Measurements from ENCODE around the gene NKAIN2.

Gene NKAIN2

GRCh38 chr6:124812067-124812466, 1008.4 kb downstream of the NKAIN2 start:
- Histone ChIP-seq H3F3A (ENCODE audit: insufficient read depth) (no peaks in the 10 kb centered on the region), H3K79me2 (ENCODE audit: insufficient read depth, low read length) (no peaks in the 10 kb centered on the region), H3K27me3 (ENCODE audit: low read length) (no peaks in the 10 kb centered on the region), H3K9me2 (replicated peaks; ENCODE audit: insufficient read depth, low read length) (no peaks in the 10 kb centered on the region), H3K4me2 (ENCODE audit: low read depth, low read length, poor library complexity, severe bottlenecking) (no peak overlapping the region), H3K4me3 (ENCODE audit: insufficient read depth, low read length, poor library complexity, severe bottlenecking) (no peak overlapping the region), H3K36me3 (ENCODE audit: low read length) (no peaks in the 10 kb centered on the region), H4K20me1 (ENCODE audit: low read depth, low read length) (no peaks in the 10 kb centered on the region), H2AFZ (ENCODE audit: low read depth, low read length, severe bottlenecking) (no peak overlapping the region), H3K9ac (ENCODE audit: low read length) (no peak overlapping the region), H3K27ac (ENCODE audit: low read depth, low read length) (no peak overlapping the region), H3K9me3 (ENCODE audit: insufficient read depth, low read length) (no peaks in the 10 kb centered on the region)
- no peak for TF ChIP-seq EZH2phosphoT487 (conservative IDR thresholded peaks at IDR 0.05; ENCODE audit: low read length)
- TF ChIP-seq, protein P1, sequence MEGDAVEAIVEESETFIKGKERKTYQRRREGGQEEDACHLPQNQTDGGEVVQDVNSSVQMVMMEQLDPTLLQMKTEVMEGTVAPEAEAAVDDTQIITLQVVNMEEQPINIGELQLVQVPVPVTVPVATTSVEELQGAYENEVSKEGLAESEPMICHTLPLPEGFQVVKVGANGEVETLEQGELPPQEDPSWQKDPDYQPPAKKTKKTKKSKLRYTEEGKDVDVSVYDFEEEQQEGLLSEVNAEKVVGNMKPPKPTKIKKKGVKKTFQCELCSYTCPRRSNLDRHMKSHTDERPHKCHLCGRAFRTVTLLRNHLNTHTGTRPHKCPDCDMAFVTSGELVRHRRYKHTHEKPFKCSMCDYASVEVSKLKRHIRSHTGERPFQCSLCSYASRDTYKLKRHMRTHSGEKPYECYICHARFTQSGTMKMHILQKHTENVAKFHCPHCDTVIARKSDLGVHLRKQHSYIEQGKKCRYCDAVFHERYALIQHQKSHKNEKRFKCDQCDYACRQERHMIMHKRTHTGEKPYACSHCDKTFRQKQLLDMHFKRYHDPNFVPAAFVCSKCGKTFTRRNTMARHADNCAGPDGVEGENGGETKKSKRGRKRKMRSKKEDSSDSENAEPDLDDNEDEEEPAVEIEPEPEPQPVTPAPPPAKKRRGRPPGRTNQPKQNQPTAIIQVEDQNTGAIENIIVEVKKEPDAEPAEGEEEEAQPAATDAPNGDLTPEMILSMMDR (IDR thresholded peaks at IDR 0.05; ENCODE audit: insufficient read depth, low read length, poor library complexity, severe bottlenecking): no peak

DNA sequence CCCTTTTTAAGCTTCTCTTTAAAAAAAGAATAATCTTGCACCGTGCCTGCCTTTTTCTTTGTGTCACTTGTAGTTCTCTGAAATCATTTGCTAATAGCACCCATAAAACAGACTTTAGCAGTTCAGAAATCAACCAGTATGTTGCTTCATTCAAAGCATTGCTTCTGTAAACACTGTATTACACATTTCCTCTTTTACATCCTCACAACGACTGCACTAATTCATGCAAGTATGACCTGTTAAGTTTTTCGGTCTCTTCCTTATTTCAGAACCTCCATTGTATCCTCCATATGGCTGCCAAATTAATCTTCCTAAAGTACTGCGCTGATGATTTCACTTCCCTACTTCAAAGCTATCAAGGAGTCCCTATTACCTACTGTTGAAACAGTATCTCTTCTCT, 1015.7 kb downstream of the NKAIN2 start:
- Histone ChIP-seq H3K4me3 (ENCODE audit: insufficient read depth, low read length, poor library complexity, severe bottlenecking) (no peak overlapping the region), H3K9ac (ENCODE audit: low read length) (no peak overlapping the region), H3K27me3 (ENCODE audit: low read length) (no peaks in the 10 kb centered on the region), H3K79me2 (ENCODE audit: insufficient read depth, low read length) (no peaks in the 10 kb centered on the region), H3K27ac (ENCODE audit: low read depth, low read length) (no peak overlapping the region), H4K20me1 (ENCODE audit: low read depth, low read length) (no peaks in the 10 kb centered on the region), H3K9me2 (replicated peaks; ENCODE audit: insufficient read depth, low read length) (no peaks in the 10 kb centered on the region), H2AFZ (ENCODE audit: low read depth, low read length, severe bottlenecking) (no peak overlapping the region), H3K36me3 (ENCODE audit: low read length) (no peaks in the 10 kb centered on the region), H3F3A (ENCODE audit: insufficient read depth) (no peaks in the 10 kb centered on the region), H3K9me3 (ENCODE audit: insufficient read depth, low read length) (no peaks in the 10 kb centered on the region), H3K4me2 (ENCODE audit: low read depth, low read length, poor library complexity, severe bottlenecking) (no peak overlapping the region)
- TF ChIP-seq, protein P1 (IDR thresholded peaks at IDR 0.05; ENCODE audit: insufficient read depth, low read length, poor library complexity, severe bottlenecking): no peak
- TF ChIP-seq EZH2phosphoT487 (conservative IDR thresholded peaks at IDR 0.05; ENCODE audit: low read length): no peak

- no peak overlapping the region for H3K4me2 ChIP-seq (ENCODE audit: low read depth, low read length, poor library complexity, severe bottlenecking)
- H3K9me3 ChIP-seq (ENCODE audit: insufficient read depth, low read length): no peaks in the 10 kb centered on the region
- H3K36me3 ChIP-seq (ENCODE audit: low read length): no peaks in the 10 kb centered on the region
- no peaks in the 10 kb centered on the region for H3F3A ChIP-seq (ENCODE audit: insufficient read depth)
- no peaks in the 10 kb centered on the region for H3K79me2 ChIP-seq (ENCODE audit: insufficient read depth, low read length)
- H3K27ac ChIP-seq (ENCODE audit: low read depth, low read length): no peak overlapping the region
- no peak overlapping the region for H3K9ac ChIP-seq (ENCODE audit: low read length)
- no peaks in the 10 kb centered on the region for H3K27me3 ChIP-seq (ENCODE audit: low read length)
- no peaks in the 10 kb centered on the region for H4K20me1 ChIP-seq (ENCODE audit: low read depth, low read length)
- H3K4me3 ChIP-seq (ENCODE audit: insufficient read depth, low read length, poor library complexity, severe bottlenecking): no peak overlapping the region
- H3K9me2 ChIP-seq (replicated peaks; ENCODE audit: insufficient read depth, low read length): no peaks in the 10 kb centered on the region
- no peak overlapping the region for H2AFZ ChIP-seq (ENCODE audit: low read depth, low read length, severe bottlenecking)
- TF ChIP-seq, protein P1 (IDR thresholded peaks at IDR 0.05; ENCODE audit: insufficient read depth, low read length, poor library complexity, severe bottlenecking): no peak
- TF ChIP-seq EZH2phosphoT487 (conservative IDR thresholded peaks at IDR 0.05; ENCODE audit: low read length): no peak
These were observed 1018.5 kb downstream of the NKAIN2 start for GRCh38 chr6:124822204-124822613.
